NT2/D1 (cell line): ENCODE results near the gene TRAF3IP1.

Experiments
- SUZ12 ChIP-seq: IDR thresholded peaks from 2 replicates; pipeline ENCODE4 v1.6.1; 2011; ENCODE audit not compliant: insufficient read length, insufficient read depth; ENCODE audit errors: extremely low read depth
- YY1 ChIP-seq: IDR thresholded peaks from 2 replicates; pipeline ENCODE4 v1.6.1; 2011; ENCODE audit not compliant: insufficient read length, insufficient read depth
- ZNF274 ChIP-seq: IDR thresholded peaks from 2 replicates; pipeline ENCODE4 v1.6.1; 2011; ENCODE audit warnings: mild to moderate bottlenecking, low read depth, low read length

GRCh38 chr2:238428866-238429265, 108.5 kb downstream of the TRAF3IP1 start:
- TF ChIP-seq ZNF274 = no peak
- TF ChIP-seq SUZ12 = no peak
- no peak for TF ChIP-seq YY1
